HG03175 (cell line): ENCODE data around the gene NUDT2.

Source experiments
- ATAC-seq: cut with Tn5 transposase; IDR thresholded peaks from one replicate; pipeline ENCODE4 v1.9.1; 2021; ENCODE audit warnings: mild to moderate bottlenecking, moderate library complexity; ENCODE audit not compliant: unreplicated experiment

NUDT2 gene

GRCh38 chr9:34370335-34370969 is 41.1 kb downstream of the NUDT2 start:
- no peak for ATAC-seq

GRCh38 chr9:34370970-34371880 is 41.9 kb downstream of the NUDT2 start:
- ATAC-seq, result no peak

- no peak for ATAC-seq
Observed at GRCh38 chr9:34371886-34372466, 42.6 kb downstream of the NUDT2 start.

GRCh38 chr9:34372467-34373011 is 43.2 kb downstream of the NUDT2 start:
- ATAC-seq, result no peak

GRCh38 chr9:34373749-34374148 is 44.4 kb downstream of the NUDT2 start:
- ATAC-seq, result no peak

GRCh38 chr9:34374339-34374738 is 45.0 kb downstream of the NUDT2 start:
- ATAC-seq, result no peak

GRCh38 chr9:34374905-34375552 is 45.7 kb downstream of the NUDT2 start:
- no peak for ATAC-seq

GRCh38 chr9:34375901-34376595 is 46.7 kb downstream of the NUDT2 start:
- ATAC-seq, result peak; percentile 29

GRCh38 chr9:34376596-34377403 is 47.4 kb downstream of the NUDT2 start, which contains the start of gene MYORG:
TSS of gene MYORG (minus strand) at chr9:34376898. CDS start at chr9:34372943, 3,955 bp downstream.
- ATAC-seq, result peak; percentile 87

- no peak for ATAC-seq
Observed at GRCh38 chr9:34377404-34377746, 48.0 kb downstream of the NUDT2 start.

GRCh38 chr9:34378376-34379060 is 49.1 kb downstream of the NUDT2 start:
- ATAC-seq, result no peak

- peak; percentile 27 for ATAC-seq
Observed at GRCh38 chr9:34379334-34380033, 50.1 kb downstream of the NUDT2 start.

GRCh38 chr9:34380034-34380510 is 50.7 kb downstream of the NUDT2 start:
- no peak for ATAC-seq

GRCh38 chr9:34380511-34381315 is 51.3 kb downstream of the NUDT2 start:
- peak; percentile 36 for ATAC-seq

GRCh38 chr9:34381323-34381722 is 52.0 kb downstream of the NUDT2 start:
- ATAC-seq, result no peak

- ATAC-seq, result no peak
Observed at GRCh38 chr9:34382054-34382453, 52.7 kb downstream of the NUDT2 start.

- no peak for ATAC-seq
Observed at GRCh38 chr9:34382879-34383278, 53.5 kb downstream of the NUDT2 start.
